OCI-LY1 (cell line): ENCODE measurements around the gene PRXL2A.

Experiments
- H2AFZ ChIP-seq: fragments of 200-600 bp; sonication (generic), shearing (Covaris generic); 2 replicates; pipeline ENCODE4 v1.6.0; 2014; ENCODE audit warnings: antibody characterized with exemption, mild to moderate bottlenecking, low read length
- H3F3A ChIP-seq: fragments of 200-600 bp; sonication (generic), shearing (Covaris generic); 2 replicates; pipeline ENCODE4 v1.6.0; 2014; ENCODE audit warnings: mild to moderate bottlenecking, antibody characterized with exemption, low read length, moderate library complexity; ENCODE audit not compliant: insufficient read depth
- H3K27ac ChIP-seq: fragments of 200-600 bp; sonication (generic); 2 replicates; pipeline ENCODE4 v1.5.1; 2014; ENCODE audit warnings: low read length, mixed run types, mild to moderate bottlenecking, low read depth; ENCODE audit not compliant: poor library complexity, severe bottlenecking
- H3K27me3 ChIP-seq: fragments of 200-600 bp; sonication (generic); 2 replicates; pipeline ENCODE4 v1.6.0; 2014; ENCODE audit warnings: antibody characterized with exemption, mild to moderate bottlenecking, low read length, moderate library complexity; ENCODE audit not compliant: insufficient read depth
- H3K36me3 ChIP-seq: fragments of 200-600 bp; sonication (generic); 2 replicates; pipeline ENCODE4 v1.6.1; 2014; ENCODE audit warnings: mild to moderate bottlenecking, antibody characterized with exemption, low read length, moderate library complexity, mixed read lengths; ENCODE audit not compliant: insufficient read depth
- H3K4me1 ChIP-seq: fragments of 200-600 bp; sonication (generic); 2 replicates; pipeline ENCODE4 v1.5.1; 2014; ENCODE audit warnings: mild to moderate bottlenecking, low read length, moderate library complexity; ENCODE audit not compliant: insufficient read depth, severe bottlenecking
- H3K4me2 ChIP-seq: fragments of 200-600 bp; sonication (generic), shearing (Covaris generic); 2 replicates; pipeline ENCODE4 v1.6.1; 2014; ENCODE audit warnings: low read length
- H3K4me3 ChIP-seq: fragments of 200-600 bp; sonication (generic); 2 replicates; pipeline ENCODE4 v1.5.1; 2014; ENCODE audit warnings: low read length, low read depth, mild to moderate bottlenecking, mixed read lengths; ENCODE audit not compliant: poor library complexity, severe bottlenecking
- H3K79me2 ChIP-seq: fragments of 200-600 bp; shearing (Covaris generic); 2 replicates; pipeline ENCODE4 v1.6.1; 2016; ENCODE audit warnings: mixed run types, low read length, mixed read lengths; ENCODE audit not compliant: insufficient read depth
- H3K9ac ChIP-seq: fragments of 200-600 bp; sonication (generic), shearing (Covaris generic); 2 replicates; pipeline ENCODE4 v1.6.1; 2014; ENCODE audit warnings: mild to moderate bottlenecking, low read length, mixed read lengths
- H3K9me2 ChIP-seq: fragments of 200-600 bp; sonication (generic), shearing (Covaris generic); 2 replicates; pipeline ENCODE4 v1.6.1; 2014; ENCODE audit warnings: low read depth, mild to moderate bottlenecking, low read length, mixed read lengths
- H3K9me3 ChIP-seq: fragments of 200-600 bp; shearing (Covaris generic); 2 replicates; pipeline ENCODE4 v1.6.1; 2014; ENCODE audit warnings: low read length, mixed read lengths
- H4K20me1 ChIP-seq: fragments of 200-600 bp; sonication (generic), shearing (Covaris generic); 2 replicates; pipeline ENCODE4 v1.6.0; 2016; ENCODE audit warnings: mild to moderate bottlenecking, low read length; ENCODE audit not compliant: insufficient read depth
- EZH2 ChIP-seq: fragments of 200-600 bp; sonication (generic), shearing (Covaris generic); IDR thresholded peaks from 2 replicates; pipeline ENCODE4 v1.8.0; 2017; ENCODE audit warnings: borderline replicate concordance, mixed run types, mild to moderate bottlenecking, antibody characterized with exemption, low read length, moderate library complexity, mixed read lengths
- TF ChIP-seq, protein P1 (sequence below): fragments of 200-600 bp; sonication (generic), shearing (Covaris generic); IDR thresholded peaks from 2 replicates; pipeline ENCODE4 v1.5.1; 2017; ENCODE audit warnings: mild to moderate bottlenecking, antibody characterized with exemption, low read length, moderate library complexity, mixed read lengths

PRXL2A gene

DNA sequence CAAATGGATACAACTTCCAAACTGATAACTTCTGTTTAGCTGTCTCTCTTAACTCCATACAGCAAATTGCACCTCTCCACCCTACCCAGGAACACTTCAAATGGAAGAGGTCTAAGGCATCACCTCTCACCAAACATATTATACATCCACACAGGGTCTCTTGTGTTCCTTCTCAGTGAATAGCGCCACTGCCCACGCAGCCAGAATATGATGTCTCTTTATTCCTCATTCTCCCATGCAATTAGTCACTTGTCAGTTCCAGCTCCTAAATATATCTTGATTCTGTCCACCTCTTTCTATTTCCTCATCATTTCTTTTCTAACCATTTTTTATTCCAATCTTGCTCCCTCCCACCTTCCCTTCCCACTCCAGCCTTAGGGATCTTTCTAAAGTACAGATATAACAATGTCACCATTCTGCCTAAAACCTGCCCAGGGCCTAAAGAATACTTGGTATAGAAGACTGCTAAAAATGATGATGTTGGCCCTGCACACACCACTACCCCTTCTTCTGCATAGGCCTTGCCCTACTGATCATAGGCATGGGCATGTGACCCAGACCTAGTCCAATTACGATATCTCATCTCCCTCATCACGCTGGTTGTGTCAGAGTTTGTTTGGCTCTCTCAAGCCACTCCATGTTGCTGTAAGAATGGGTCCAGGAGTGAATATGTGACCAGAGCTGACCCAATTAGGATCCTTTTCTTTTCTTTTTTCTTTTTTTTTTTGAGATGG, 40.0 kb downstream of the PRXL2A start:
- Histone ChIP-seq H3K9me2 (no peaks in the 10 kb centered on the region), H2AFZ (no peak overlapping the region), H3K36me3 (no peaks in the 10 kb centered on the region; the same call in 1 of the 2 replicates), H4K20me1 (no peaks in the 10 kb centered on the region), H3K4me1 (peaks cover 1% of the 10 kb centered on the region), H3K4me2 (no peak overlapping the region), H3K4me3 (no peak overlapping the region), H3K27me3 (peaks cover 3% of the 10 kb centered on the region; the same call in 1 of the 2 replicates), H3K27ac (no peak overlapping the region), H3F3A (no peaks in the 10 kb centered on the region; the same call in 1 of the 2 replicates), H3K9ac (no peak overlapping the region), H3K9me3 (no peaks in the 10 kb centered on the region), H3K79me2 (no peaks in the 10 kb centered on the region)
- no peak for TF ChIP-seq EZH2
- TF ChIP-seq, protein P1, sequence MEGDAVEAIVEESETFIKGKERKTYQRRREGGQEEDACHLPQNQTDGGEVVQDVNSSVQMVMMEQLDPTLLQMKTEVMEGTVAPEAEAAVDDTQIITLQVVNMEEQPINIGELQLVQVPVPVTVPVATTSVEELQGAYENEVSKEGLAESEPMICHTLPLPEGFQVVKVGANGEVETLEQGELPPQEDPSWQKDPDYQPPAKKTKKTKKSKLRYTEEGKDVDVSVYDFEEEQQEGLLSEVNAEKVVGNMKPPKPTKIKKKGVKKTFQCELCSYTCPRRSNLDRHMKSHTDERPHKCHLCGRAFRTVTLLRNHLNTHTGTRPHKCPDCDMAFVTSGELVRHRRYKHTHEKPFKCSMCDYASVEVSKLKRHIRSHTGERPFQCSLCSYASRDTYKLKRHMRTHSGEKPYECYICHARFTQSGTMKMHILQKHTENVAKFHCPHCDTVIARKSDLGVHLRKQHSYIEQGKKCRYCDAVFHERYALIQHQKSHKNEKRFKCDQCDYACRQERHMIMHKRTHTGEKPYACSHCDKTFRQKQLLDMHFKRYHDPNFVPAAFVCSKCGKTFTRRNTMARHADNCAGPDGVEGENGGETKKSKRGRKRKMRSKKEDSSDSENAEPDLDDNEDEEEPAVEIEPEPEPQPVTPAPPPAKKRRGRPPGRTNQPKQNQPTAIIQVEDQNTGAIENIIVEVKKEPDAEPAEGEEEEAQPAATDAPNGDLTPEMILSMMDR, result no peak

DNA sequence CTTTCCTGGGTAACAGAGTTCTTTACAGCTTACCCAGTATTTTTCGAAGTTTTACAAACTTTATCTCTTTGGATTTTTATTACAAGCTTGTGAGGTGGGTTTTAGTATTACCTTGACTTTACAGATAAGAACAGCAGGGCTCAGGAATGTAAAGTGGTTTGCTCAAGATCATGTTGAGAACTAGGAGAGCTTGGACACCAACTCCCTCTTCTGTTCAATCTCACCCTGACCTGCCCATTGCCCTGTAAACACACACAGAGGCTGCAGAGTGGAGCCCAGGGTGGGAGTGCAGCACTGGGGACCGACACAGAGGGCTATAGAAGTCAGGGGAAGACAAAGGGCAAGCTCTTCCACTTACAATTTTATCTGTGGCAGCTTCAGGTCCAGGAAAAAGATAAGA, 41.2 kb downstream of the PRXL2A start:
- Histone ChIP-seq H3K4me3 (no peak overlapping the region), H3K79me2 (no peaks in the 10 kb centered on the region), H3K27ac (no peak overlapping the region), H3K4me2 (no peak overlapping the region), H3K9me2 (no peaks in the 10 kb centered on the region), H3K9me3 (no peaks in the 10 kb centered on the region), H3K27me3 (peaks cover 3% of the 10 kb centered on the region; the same call in 1 of the 2 replicates), H2AFZ (no peak overlapping the region), H3K9ac (no peak overlapping the region), H3K4me1 (peaks cover 5% of the 10 kb centered on the region), H3F3A (no peaks in the 10 kb centered on the region; the same call in 1 of the 2 replicates), H4K20me1 (no peaks in the 10 kb centered on the region), H3K36me3 (no peaks in the 10 kb centered on the region; the same call in 1 of the 2 replicates)
- TF ChIP-seq, protein P1, result no peak
- no peak for TF ChIP-seq EZH2

DNA sequence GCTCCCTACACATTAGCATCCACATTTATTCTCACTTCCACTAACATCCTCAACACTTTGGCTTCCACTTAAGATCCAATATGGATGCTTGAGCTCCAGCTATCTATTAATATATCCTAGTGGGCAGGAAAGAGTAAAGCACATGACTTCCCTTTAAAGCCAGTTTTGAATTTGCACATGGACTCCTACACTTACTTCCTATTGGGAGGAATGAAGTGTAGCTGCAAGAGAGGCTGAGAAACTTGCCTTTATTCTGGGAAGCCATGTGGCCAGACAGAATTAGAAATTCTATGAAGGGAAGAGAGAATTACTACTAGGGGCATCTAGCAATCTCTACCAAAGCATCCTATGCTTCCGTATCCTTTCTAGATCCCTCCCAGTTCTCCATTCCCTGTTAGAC, 42.8 kb downstream of the PRXL2A start:
- Histone ChIP-seq H3K9ac (no peak overlapping the region), H3K27me3 (peaks cover 3% of the 10 kb centered on the region; the same call in 1 of the 2 replicates), H3K36me3 (no peaks in the 10 kb centered on the region; the same call in 1 of the 2 replicates), H3K9me2 (no peaks in the 10 kb centered on the region), H3K79me2 (peaks cover 9% of the 10 kb centered on the region), H3K9me3 (no peaks in the 10 kb centered on the region), H3F3A (no peaks in the 10 kb centered on the region; the same call in 1 of the 2 replicates), H3K4me2 (no peak overlapping the region), H4K20me1 (no peaks in the 10 kb centered on the region), H2AFZ (no peak overlapping the region), H3K27ac (no peak overlapping the region), H3K4me3 (no peak overlapping the region), H3K4me1 (peaks cover 15% of the 10 kb centered on the region)
- no peak for TF ChIP-seq EZH2
- TF ChIP-seq, protein P1, result no peak
